ENCODE measurements around the gene C10orf105.

- no peak for TF ChIP-seq EZH2 (IDR thresholded peaks at IDR 0.05; ENCODE audit: low read length)
- no peak for TF ChIP-seq CTCF (optimal IDR thresholded peaks at IDR 0.05 in 1 of 3, IDR thresholded peaks at IDR 0.05 in 1 of 3, conservative IDR thresholded peaks at IDR 0.05 in 1 of 3; ENCODE audit: extremely low read depth in 1 of 3, insufficient read depth in 2 of 3, low read length in 3 of 3)
Observed at GRCh38 chr10:71714031-71714410, 5.6 kb downstream of the C10orf105 start.

Data from keratinocyte (primary cell).